Right hindlimb (tissue), 1 donor: ENCODE measurements around the gene TEKT3.

Experiments
- DNase-seq: peaks from one replicate; pipeline ENCODE4 v3.0.0-alpha.2; 2018

Gene TEKT3

DNA sequence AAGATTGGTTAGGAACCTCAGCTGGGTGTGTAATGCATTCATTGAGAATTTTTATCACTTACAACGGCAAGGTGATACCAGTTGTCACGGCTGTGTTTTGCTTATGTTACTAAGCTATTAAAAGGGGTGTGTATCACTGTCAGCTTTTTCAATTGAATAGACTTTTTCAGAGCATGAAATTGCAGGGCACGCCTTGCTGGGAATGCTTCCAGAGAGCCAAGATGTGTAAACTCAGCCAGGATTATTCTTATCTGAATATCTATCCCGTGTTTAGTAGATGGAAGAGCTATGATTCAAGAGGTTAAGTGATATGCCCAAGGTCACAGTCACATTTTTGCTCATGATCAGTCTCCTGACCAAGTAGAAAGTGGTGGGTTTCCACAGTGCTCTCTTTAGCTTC lies 6.6 kb upstream of the TEKT3 start:
- no peak for DNase-seq

DNA sequence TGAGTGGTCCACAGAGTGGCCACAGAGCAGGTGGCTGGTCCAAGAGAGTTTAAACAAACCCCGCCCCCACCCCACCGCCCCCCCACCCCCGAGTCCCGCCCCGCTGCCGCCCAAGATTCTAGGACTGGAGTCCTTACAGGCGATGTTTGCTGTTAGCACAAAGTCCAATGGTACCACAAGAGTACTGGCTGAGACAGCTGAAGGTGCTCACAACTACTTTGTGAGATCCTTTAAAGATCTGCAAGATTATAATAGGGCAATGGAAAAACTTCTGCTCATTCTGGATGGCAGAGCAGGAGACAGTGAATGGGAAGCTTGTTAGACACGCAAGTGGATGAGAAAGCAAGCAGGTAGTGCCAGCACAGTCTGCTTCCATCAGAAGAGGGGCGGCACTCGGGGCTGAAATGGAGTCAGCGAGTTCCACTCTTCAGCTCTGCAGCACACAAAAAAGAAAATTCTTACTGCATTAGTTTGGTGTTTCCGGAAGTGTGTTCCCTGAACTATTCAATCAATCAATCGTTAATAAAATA lies 4.7 kb upstream of the TEKT3 start:
- DNase-seq, result no peak

- DNase-seq, result no peak
These were observed 2.4 kb upstream of the TEKT3 start for GRCh38 chr17:15343749-15344148.

DNA sequence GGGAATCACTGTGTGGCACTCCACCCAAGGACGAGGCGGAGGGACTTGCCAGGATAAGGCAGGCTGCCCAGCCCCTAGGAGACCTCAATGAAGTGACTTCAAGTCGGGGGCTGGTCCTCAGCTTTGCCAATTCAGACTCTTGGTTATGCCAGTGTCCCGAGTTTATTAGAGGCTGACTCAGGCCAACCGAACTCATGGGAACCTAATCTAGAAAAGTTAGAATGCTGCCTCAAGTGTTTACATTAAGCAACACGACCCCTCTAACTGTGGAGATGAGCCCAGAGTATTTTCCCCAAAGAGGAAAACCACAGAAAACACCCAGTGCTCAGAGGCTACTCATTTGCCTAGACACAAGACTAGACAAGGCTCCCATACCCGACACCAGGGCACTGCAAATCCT lies 1.1 kb upstream of the TEKT3 start:
- no peak for DNase-seq

DNA sequence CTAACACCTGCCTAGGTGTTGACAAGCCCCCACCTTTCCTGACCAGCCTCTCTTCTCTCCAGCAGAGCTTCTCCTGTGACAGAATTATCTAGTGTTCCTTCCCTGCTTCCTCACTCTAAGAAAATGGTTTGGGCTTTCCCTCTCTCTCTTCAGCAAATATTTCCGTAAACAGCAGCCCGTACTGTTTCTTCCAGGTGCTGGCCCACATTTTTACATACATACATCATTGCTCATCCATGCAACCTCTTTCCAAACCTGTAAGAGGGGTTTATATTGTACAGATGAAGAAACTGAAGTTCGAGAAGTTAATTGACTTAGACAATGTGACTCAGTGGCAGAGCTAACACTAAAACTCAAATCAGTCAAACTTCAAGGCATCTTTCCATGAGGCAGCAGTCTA lies 569 bp upstream of the TEKT3 start:
- DNase-seq, result no peak

GRCh38 chr17:15340966-15341365 lies 431 bp downstream of the TEKT3 start:
- no peak for DNase-seq

GRCh38 chr17:15335446-15335845 lies 6.0 kb downstream of the TEKT3 start:
- no peak for DNase-seq

DNA sequence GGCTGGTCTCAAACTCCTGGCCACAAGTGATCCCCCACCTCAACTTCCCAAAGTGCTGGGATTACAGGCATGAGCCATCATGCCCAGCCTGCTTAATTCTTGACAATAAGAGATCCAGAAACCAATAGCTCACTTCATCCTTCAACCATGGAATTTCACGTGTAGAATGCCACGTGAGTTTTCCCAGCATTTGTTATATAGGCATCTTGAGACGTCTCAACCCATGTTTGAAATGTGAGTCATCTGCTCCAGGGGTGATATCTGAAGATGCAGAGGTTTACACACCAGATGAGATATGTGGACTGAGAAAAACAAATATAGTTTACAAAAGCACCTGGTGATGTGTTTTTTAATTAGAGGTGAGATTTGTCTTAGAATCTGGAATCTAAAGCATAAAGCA lies 7.1 kb downstream of the TEKT3 start:
- DNase-seq, result no peak

GRCh38 chr17:15332338-15332737 lies 9.1 kb downstream of the TEKT3 start:
- no peak for DNase-seq

DNA sequence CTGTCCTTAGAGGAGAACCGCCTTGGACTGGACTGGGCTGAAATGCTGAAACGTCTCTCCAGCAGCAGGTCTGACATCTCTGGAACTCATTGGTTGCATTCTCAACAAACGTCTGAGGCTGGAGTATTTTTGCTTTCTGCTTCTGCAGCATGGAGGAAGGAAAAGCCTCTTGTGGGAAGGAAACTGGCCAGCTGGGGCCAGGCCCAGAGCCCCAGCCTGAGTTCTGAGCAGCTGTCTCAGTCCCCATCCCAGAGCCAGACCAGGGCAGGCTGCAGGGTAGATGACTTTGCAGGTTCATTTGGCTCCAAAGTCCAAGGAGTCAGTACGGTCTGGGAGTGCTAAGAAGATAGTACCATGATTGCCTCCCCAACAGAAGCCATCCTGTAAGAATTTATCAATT lies 18.3 kb downstream of the TEKT3 start:
- peak; percentile 44 for DNase-seq

DNA sequence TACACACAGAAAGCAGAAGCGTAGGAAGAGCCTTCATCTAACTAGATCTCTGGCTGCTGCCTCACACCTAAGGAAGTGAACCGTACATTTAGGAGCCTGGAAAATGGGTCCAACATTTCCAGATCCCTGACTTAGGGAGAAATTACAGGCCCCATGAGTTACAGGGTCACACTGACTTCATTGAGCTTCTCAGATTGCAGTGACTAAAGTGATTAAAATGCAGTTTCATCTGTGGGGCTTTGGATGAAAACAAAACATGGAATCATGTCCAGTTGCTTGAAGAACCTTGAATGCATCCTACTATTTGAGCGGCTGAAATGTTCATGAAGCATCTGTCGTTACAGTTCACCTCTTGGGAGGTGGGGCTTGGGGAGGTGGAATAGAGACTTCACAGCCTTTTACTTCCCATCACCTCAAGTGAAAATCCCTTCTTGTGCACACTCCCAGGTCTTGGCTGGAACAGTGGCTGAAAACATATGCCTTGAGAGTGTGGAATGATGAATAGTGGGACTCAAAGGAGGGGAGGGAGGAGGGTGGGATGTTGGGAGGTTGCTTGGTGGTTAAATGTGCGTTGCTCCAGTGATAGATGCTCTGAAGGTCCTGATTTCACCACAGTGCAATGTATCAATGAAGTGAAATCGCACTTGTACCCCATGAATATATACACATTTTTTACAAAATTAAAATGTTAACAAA lies 19.7 kb downstream of the TEKT3 start:
- DNase-seq, result no peak

GRCh38 chr17:15319452-15320010 lies 21.9 kb downstream of the TEKT3 start:
- DNase-seq, result no peak

DNA sequence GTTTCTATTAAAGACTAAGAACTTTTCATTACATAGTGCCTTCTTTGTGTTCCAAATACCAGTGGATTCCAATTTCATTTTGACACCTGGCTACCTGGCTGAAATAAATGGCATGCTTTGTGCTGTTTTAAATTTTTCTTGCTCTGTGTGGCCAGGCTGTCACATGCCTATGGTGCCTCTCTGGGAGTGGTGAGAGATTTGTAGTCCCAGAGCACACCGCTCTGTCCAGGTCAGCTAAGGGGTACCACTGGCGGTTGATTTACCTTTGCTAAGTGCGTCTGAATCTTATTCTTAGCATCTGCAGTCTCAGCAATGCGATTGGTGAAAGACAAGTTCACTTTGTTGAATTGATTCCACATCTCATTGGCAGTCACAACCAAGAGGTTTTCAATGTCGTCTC lies 29.4 kb downstream of the TEKT3 start:
- DNase-seq, result no peak

DNA sequence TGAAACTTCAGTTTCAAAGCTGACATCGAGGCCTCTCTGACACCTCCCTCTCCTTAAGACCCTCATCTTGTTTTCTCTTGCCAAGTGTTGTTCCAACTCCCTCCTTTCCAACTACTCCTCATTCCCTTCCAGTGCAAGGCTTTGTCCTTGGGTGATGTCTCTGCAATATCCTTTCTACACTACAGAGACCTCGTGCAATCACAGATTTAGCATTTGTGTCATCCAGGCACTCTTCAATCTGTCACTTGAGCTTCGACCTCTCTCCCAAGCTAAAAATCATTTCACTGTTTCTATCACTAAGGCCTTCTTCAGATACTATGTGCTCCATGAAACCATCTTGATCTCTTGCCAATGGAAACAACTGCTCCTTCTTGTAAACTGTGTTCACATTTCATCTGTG lies 31.6 kb downstream of the TEKT3 start:
- no peak for DNase-seq

GRCh38 chr17:15309236-15309635 lies 32.2 kb downstream of the TEKT3 start:
- no peak for DNase-seq

- no peak for DNase-seq
These were observed 32.6 kb downstream of the TEKT3 start for GRCh38 chr17:15308758-15309157.

GRCh38 chr17:15307710-15308111 lies 33.7 kb downstream of the TEKT3 start:
- DNase-seq, result no peak

- no peak for DNase-seq
These were observed 37.5 kb downstream of the TEKT3 start for GRCh38 chr17:15303851-15304250.

GRCh38 chr17:15303268-15303667 lies 38.1 kb downstream of the TEKT3 start:
- DNase-seq, result no peak

GRCh38 chr17:15301845-15302244 lies 39.6 kb downstream of the TEKT3 start:
- no peak for DNase-seq

GRCh38 chr17:15298176-15298575 lies 43.2 kb downstream of the TEKT3 start:
- DNase-seq, result no peak

- no peak for DNase-seq
These were observed 47.8 kb downstream of the TEKT3 start for GRCh38 chr17:15293558-15293957.

- DNase-seq, result no peak
These were observed 49.6 kb downstream of the TEKT3 start for GRCh38 chr17:15291674-15292361.

DNA sequence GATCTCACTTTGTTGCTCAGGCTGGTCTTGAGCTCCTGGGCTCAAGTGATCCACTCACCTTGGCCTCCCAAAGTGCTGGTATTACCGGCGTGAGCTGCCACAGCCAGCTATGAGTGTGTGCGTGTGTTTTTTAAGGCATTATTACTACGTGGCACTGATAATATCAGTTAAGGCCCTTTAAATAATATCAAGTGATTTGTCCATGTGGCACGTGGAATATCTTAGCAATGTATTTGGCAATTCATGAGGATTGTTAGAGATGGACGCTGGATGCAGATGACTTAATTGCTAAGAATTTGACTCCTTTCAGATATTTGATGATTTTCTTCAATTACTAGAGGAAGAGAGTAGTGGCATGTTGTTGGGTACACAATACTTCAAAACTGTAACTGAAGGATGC lies 50.8 kb downstream of the TEKT3 start:
- no peak for DNase-seq
